ENCODE data around the gene NADSYN1.

The NADSYN1 gene

DNA sequence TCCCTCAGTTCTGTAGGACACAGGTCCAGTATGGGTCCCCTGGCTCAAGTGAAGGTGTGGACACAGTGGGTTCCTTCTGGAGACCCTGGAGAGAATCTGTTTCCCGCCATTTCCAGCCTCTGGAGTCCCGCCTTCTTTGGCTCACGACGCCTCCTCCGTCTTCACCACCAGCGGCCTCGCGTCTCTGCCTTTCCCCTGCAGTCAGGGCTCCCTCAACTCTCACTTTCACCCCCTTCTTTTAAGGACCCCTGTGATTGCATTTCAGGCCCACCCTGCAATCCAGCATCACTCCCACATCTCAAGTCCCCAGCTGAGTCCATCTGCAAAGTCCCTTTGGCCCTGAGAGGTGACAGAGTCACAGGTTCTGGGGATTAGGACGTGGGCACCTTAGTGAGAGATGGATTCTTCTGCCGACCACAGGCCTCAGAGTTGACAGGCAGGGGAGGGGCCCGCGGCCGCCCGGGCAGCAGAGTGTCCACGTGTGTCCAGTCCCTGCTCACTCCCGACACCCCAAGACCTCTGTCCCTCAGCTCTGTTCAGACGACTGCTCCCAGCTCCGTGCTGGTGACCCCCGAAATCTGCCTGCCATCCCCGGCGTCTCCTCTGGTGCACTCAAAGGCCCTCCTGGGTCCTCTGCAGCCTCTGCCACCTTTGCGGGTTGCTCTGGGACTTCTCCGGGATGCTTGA lies 37.2 kb downstream of the NADSYN1 start:
- peaks cover 59% of the 10 kb centered on the region for H3K36me3 Mint-ChIP-seq
- H3K4me1 Mint-ChIP-seq, result peaks cover 10% of the 10 kb centered on the region
- no peaks in the 10 kb centered on the region for H3K9me3 Mint-ChIP-seq
- no peak overlapping the region for H3K4me3 Mint-ChIP-seq
- no peak for ATAC-seq (ENCODE audit: low read depth)
- no peaks in the 10 kb centered on the region for H3K27me3 Mint-ChIP-seq
- no peak overlapping the region for H3K27ac Mint-ChIP-seq
- DNase-seq (ENCODE audit: low spot score in 2 of 2), result no peak

DNA sequence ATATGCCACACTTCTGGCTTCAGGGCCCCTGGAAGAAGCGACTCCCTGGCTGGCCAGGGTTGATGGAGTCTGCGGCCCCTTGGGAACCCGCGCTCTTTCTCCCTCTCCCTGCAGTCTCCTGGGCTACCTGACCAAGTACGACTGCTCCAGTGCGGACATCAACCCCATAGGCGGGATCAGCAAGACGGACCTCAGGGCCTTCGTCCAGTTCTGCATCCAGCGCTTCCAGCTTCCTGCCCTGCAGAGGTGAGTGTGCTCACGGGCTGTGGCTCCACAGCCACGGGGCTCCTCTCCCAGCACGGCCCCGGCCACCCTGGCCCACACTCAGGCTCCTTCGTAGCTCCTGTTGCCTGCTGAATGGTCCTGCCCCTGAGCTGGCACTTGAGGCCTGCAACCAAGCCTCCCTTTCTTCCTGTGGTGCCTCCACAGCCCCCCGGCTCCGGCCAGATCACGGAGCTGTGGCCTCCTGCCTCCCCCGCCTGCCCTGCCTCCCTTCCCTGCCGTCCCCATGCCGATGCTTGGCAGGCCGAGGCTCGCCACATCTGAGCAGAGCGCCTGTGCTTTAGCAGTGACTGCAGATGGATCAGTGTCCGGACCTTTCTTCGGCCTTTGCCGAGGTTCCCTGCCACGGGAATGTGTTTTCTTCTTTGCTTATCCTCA lies 37.9 kb downstream of the NADSYN1 start:
- Mint-ChIP-seq H3K27me3 (no peaks in the 10 kb centered on the region), H3K9me3 (no peaks in the 10 kb centered on the region), H3K4me1 (peaks cover 10% of the 10 kb centered on the region), H3K36me3 (peaks cover 58% of the 10 kb centered on the region), H3K4me3 (no peak overlapping the region), H3K27ac (no peak overlapping the region)
- DNase-seq (ENCODE audit: low spot score in 2 of 2) (no peak), ATAC-seq (ENCODE audit: low read depth) (no peak)

DNA sequence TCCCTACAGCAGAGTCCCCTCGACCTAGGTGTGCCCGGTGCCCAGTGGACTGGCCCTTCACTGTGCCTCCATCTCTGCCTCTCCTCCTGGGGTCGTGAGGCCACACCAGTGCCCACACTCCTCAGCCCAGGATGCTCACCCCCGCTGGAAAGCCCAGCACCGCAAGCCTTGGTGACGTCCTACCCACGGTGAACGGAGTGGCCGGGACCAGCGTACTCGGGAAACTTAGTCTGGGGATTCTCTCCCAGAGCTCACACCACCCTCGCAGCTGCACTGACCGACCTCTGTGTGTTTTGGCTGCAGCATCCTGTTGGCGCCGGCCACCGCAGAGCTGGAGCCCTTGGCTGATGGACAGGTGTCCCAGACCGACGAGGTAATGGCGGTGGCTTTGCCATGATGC lies 38.5 kb downstream of the NADSYN1 start:
- Mint-ChIP-seq H3K4me1 (peaks cover 6% of the 10 kb centered on the region), H3K4me3 (no peak overlapping the region), H3K36me3 (peaks cover 57% of the 10 kb centered on the region), H3K9me3 (no peaks in the 10 kb centered on the region), H3K27me3 (no peaks in the 10 kb centered on the region), H3K27ac (no peak overlapping the region)
- ATAC-seq (ENCODE audit: low read depth) (no peak), DNase-seq (ENCODE audit: low spot score in 2 of 2) (no peak)

DNA sequence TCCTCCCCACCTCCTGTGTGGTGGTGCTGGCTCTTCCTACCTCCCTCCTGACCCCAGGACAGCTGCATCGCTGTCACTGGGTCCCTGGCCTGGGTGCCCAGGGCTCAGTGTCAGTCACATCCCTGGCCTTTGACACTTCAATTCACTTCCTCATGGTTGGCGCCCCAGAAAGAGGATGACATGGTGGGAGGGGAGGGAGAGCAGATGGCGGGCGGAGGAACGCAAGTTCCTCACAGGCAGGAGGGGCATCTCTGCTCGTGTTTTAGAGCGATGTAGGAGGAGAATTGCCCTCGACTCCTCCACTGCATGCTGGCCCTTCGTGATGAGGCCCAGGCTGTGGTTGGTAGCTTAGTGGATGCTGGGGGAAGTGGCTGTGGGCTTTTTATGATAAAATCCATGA lies 38.9 kb downstream of the NADSYN1 start:
- Mint-ChIP-seq H3K36me3 (peaks cover 59% of the 10 kb centered on the region), H3K9me3 (no peaks in the 10 kb centered on the region), H3K27ac (peak overlapping the region; percentile 11), H3K4me3 (no peak overlapping the region), H3K27me3 (no peaks in the 10 kb centered on the region), H3K4me1 (peaks cover 6% of the 10 kb centered on the region)
- DNase-seq (ENCODE audit: low spot score in 2 of 2) (no peak), ATAC-seq (ENCODE audit: low read depth) (no peak)

DNA sequence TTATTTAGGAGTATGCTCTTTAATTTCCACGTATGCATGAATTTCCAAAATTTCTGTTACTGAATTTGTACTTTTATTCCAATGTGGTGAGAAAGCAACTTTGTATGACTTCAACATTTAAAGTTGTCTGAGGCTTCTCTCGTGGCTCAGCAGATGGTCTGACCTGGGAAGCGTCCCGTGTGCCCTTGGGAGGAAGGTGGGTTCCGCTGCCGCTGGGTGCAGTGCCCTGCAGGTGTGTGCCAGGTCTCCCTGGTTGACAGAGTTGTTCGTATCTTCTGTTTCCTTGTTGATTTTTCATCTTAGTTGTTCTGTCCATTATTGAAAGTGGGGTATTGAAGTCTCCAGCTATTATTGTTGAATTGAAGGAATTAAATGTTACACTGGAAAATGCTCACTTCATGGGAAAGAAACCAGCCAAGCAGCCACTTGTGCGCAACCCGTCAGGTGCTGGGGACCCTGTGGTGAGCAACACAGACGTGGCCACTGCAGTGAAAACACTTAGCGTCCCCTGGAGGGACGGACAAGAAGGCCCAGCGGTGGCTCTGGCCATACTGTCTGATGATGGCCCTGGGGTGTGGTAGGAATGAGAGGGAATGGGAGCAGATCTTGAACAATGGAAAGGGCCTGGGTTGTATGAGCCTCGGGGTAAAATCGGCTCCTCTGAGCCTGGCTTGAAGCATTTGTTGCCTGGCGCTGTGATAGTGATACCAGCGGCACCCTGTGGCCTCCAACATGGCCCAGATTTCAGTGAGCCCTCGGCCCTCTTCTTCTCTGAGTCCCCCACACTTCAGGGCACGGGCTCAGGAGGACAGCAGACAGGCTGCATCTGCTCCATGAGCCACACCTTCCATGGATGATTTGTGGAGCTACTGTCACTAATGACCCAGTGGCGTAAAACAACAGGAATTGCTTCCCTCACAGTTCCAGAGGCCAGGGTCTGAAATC lies 42.6 kb downstream of the NADSYN1 start:
- no peaks in the 10 kb centered on the region for H3K27me3 Mint-ChIP-seq
- no peak overlapping the region for H3K4me3 Mint-ChIP-seq
- no peak overlapping the region for H3K27ac Mint-ChIP-seq
- peaks cover 68% of the 10 kb centered on the region for H3K36me3 Mint-ChIP-seq
- H3K4me1 Mint-ChIP-seq, result peaks cover 4% of the 10 kb centered on the region
- ATAC-seq (ENCODE audit: low read depth) (no peak), DNase-seq (ENCODE audit: low spot score in 2 of 2) (no peak)
- H3K9me3 Mint-ChIP-seq, result no peaks in the 10 kb centered on the region

DNA sequence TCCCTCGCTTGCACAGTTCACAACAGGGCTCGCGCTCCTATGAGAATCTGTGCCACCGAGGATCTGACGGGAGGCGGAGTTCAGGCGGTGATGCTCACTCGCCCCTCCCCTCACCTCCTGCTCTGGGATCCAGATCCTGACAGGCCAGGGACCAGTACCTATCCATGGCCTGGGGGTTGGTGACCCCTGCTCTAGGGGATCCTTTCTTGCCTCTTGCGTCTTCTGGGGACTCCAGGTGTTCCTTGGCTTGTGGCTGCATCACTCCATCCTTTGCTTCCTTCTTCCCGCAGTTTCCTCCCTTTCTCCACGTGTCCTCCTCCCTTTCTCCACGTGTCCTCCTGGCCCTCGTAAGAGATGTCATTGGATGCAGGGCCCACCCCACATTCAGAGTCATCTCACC lies 43.4 kb downstream of the NADSYN1 start:
- Mint-ChIP-seq H3K36me3 (peaks cover 67% of the 10 kb centered on the region), H3K27ac (no peak overlapping the region), H3K27me3 (no peaks in the 10 kb centered on the region), H3K4me1 (peaks cover 2% of the 10 kb centered on the region), H3K4me3 (no peak overlapping the region), H3K9me3 (no peaks in the 10 kb centered on the region)
- no peak for DNase-seq (ENCODE audit: low spot score in 2 of 2)
- ATAC-seq (ENCODE audit: low read depth), result no peak

DNA sequence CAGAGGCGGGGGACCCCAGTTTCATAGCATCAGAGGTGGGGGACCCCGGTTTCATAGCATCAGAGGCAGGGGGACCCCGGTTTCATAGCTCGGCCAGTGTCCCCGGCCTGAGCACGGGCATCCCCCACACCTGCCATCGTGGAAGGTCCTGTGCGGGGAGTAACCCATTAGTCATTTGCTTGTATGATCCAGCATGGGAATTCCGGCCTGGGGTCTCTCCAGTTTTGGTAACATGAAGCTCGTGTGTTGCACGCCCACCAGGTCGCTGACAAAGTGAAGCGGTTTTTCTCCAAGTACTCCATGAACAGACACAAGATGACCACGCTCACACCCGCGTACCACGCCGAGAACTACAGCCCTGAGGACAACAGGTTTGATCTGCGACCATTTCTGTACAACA lies 45.1 kb downstream of the NADSYN1 start:
- DNase-seq (ENCODE audit: low spot score in 2 of 2) (no peak), ATAC-seq (ENCODE audit: low read depth) (no peak)
- peaks cover 2% of the 10 kb centered on the region for H3K4me1 Mint-ChIP-seq
- H3K36me3 Mint-ChIP-seq, result peaks cover 67% of the 10 kb centered on the region
- no peak overlapping the region for H3K27ac Mint-ChIP-seq
- H3K4me3 Mint-ChIP-seq, result no peak overlapping the region
- no peaks in the 10 kb centered on the region for H3K27me3 Mint-ChIP-seq
- H3K9me3 Mint-ChIP-seq, result no peaks in the 10 kb centered on the region

DNA sequence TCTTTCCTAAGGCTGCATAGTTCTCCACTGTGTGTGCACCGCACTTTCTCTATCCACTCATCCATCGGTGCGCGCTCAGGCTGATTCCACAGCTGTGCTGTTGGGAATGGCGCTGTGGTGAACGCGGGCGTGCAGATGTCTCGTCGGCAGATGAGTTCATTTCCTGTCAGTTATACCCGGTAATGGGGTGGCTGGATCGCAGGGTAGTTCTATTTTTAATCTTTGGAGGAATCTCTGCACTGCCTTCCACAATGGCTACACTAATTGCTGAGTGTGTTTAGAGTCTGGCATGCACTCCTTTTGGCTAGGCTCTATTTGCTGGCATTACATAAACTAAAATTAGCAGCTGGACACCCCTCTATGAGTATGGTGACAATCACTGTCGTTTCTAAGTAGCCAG lies 46.1 kb downstream of the NADSYN1 start:
- Mint-ChIP-seq H3K4me1 (peaks cover 2% of the 10 kb centered on the region), H3K27ac (no peak overlapping the region), H3K4me3 (no peak overlapping the region), H3K9me3 (no peaks in the 10 kb centered on the region), H3K36me3 (peaks cover 67% of the 10 kb centered on the region), H3K27me3 (no peaks in the 10 kb centered on the region)
- ATAC-seq (ENCODE audit: low read depth) (no peak), DNase-seq (ENCODE audit: low spot score in 2 of 2) (no peak)

DNA sequence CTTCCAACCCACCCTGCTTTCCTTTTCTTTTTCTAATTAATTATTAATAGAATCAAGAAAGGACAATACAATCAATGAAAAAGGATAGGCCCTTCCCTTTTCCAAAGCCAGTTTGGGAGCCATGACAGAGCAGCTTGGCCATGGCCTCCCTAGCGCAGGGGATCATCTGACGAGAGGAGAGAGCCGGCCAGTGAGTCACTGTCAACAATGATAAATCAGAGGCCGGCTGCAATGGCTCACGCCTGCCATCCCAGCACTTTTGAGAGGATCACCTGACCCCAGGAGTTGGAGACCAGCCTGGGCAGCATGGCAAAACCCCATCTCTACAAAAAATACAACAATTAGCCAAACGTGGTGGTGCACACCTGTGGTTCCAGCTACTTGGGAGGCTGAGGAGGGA lies 46.5 kb downstream of the NADSYN1 start:
- no peaks in the 10 kb centered on the region for H3K9me3 Mint-ChIP-seq
- DNase-seq (ENCODE audit: low spot score in 2 of 2), result no peak
- no peak overlapping the region for H3K4me3 Mint-ChIP-seq
- no peaks in the 10 kb centered on the region for H3K4me1 Mint-ChIP-seq
- no peak overlapping the region for H3K27ac Mint-ChIP-seq
- peaks cover 65% of the 10 kb centered on the region for H3K36me3 Mint-ChIP-seq
- H3K27me3 Mint-ChIP-seq, result no peaks in the 10 kb centered on the region
- ATAC-seq (ENCODE audit: low read depth), result no peak

DNA sequence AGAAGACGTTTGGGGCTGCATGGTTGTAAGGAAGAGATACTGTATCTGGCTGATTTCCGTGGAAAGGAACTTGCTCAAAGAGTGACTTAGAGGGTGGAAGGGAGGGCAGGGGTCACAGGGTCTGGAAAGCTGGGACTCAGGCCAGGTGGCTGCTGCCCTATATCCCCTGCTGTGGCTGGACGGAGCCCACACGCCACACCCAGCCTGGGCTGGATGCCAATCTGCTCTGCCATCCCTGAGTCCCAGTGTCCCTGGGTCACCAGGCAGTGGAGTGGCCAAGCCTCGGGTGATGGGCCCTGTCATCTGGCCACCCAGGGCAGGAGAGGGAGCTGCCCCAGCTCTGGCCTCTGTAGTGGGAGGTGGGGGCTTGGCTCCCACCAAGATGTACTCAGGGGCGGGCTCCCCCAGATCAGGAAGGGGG lies 47.6 kb downstream of the NADSYN1 start:
- DNase-seq (ENCODE audit: low spot score in 2 of 2) (no peak), ATAC-seq (ENCODE audit: low read depth) (no peak)
- Mint-ChIP-seq H3K36me3 (peaks cover 59% of the 10 kb centered on the region), H3K4me1 (no peaks in the 10 kb centered on the region), H3K27me3 (no peaks in the 10 kb centered on the region), H3K9me3 (peaks cover 1% of the 10 kb centered on the region), H3K4me3 (no peak overlapping the region), H3K27ac (no peak overlapping the region)

DNA sequence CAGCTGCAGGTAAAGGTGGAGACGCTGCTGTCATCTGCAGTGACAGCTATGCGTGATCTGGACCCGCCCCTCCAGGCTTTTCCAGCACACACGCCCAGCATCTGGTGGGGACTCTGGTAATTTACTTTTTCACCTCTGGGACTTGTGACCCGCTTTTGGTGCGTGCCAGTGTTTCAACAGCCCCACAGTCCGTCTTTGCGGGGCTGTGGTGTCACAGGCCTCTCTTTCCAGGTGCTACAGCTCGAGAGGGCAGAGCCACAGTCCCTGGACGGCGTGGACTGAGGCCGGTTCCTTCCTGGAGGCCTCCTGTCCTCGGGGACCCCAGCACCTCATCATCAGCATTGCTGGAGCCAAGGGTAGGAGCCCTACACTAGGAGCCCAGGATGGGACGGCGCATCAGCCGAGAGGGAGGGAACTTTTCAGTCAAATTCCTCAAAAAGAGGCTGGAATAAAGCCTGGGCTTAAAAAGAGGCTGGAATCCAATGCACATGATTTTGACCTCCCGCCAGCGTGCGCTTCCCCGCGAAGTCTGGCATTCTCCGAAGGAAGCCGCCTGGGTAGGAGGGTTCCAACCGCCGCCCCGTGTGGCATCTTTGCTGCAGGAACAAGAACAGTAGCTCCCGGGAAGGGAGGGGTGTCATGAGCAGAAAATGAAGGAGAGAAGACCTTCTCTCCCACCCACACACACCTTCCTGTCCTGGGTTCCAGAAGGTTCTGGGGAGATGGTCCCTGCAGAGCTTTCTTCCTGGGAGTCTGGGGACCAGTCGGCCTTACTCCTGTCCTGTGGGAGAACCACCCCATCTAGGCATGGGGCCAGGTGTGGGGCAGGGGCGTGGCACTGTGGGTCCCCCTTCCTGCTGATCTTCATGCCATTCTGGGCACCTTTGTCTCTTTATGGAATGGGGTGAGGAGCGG lies 48.3 kb downstream of the NADSYN1 start:
- Mint-ChIP-seq H3K27me3 (no peaks in the 10 kb centered on the region), H3K4me1 (no peaks in the 10 kb centered on the region), H3K9me3 (peaks cover 3% of the 10 kb centered on the region), H3K27ac (no peak overlapping the region), H3K4me3 (no peak overlapping the region), H3K36me3 (peaks cover 61% of the 10 kb centered on the region)
- ATAC-seq (ENCODE audit: low read depth), result no peak
- no peak for DNase-seq (ENCODE audit: low spot score in 2 of 2)

DNA sequence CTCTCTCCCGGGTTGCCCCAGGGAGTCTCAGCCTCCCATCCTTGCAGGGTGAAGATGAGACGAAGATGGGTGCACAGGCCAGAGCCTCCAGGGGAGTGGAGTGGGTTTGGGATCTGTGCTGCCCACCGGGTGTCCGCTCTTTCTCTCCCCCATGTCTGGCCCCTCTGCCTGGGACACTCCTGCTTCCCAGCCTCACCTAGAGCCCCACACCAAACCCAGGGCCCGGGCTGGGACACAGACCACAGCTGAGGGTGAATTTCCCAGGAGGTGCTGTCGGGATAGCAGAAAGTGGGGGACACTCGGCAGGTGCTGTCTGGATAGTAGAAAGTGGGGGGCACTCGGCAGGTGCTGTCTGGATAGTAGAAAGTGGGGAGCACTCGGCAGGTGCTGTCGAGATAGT lies 49.0 kb downstream of the NADSYN1 start:
- no peaks in the 10 kb centered on the region for H3K4me1 Mint-ChIP-seq
- peaks cover 62% of the 10 kb centered on the region for H3K36me3 Mint-ChIP-seq

DNA sequence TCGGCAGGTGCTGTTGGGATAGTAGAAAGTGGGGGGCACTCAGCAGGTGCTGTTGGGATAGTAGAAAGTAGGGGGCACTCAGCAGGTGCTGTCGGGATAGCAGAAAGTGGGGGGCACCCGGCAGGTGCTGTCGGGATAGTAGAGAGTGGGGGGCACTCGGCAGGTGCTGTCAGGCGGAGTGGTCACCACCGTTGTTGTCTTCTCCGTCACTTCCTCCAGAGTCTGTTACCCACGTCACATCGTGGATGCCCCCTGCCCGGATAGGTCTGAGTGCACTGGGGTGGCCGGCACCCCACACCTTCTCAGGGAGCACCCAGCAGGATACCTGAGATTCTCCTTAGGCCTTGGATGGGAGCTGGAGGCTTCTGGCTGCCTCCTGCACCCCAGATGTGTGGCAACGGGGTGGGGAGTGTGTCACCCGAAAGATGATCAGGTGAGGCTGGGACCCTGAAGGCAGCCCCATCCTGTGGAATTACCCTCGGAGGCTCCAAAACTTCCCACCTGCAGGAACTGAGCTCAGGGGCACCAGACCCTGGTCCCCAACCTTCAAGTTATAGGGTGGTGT lies 50.0 kb downstream of the NADSYN1 start:
- no peak overlapping the region for H3K27ac Mint-ChIP-seq
- no peak overlapping the region for H3K4me3 Mint-ChIP-seq
- peaks cover 9% of the 10 kb centered on the region for H3K9me3 Mint-ChIP-seq
- DNase-seq (ENCODE audit: low spot score in 2 of 2) (no peak), ATAC-seq (ENCODE audit: low read depth) (no peak)
- H3K4me1 Mint-ChIP-seq, result no peaks in the 10 kb centered on the region
- H3K36me3 Mint-ChIP-seq, result peaks cover 58% of the 10 kb centered on the region
- H3K27me3 Mint-ChIP-seq, result no peaks in the 10 kb centered on the region

More for the DNA sequence above, 49.0 kb downstream of the NADSYN1 start:
- ATAC-seq (ENCODE audit: low read depth), result no peak
- no peak for DNase-seq (ENCODE audit: low spot score in 2 of 2)
- no peak overlapping the region for H3K4me3 Mint-ChIP-seq
- no peaks in the 10 kb centered on the region for H3K27me3 Mint-ChIP-seq
- H3K27ac Mint-ChIP-seq, result no peak overlapping the region
- H3K9me3 Mint-ChIP-seq, result peaks cover 6% of the 10 kb centered on the region

Data from memory B cell (primary cell).